Smooth muscle cell (in vitro differentiated cells): ENCODE data around the gene CASR. TPM values are rescaled to one million over a fixed set of nuclear protein-coding genes. Genes with fewer than 3 reads are reported as not detected.

Experiments used
- DNase-seq: peaks from one replicate; lab custom pipeline; 2025; ENCODE audit not compliant: unreplicated experiment; lab: John Stamatoyannopoulos, UW
- H2AFZ ChIP-seq: fragments of 200-600 bp; sonication (generic); 2 replicates; pipeline ENCODE4 v1.6.0; 2016; ENCODE audit warnings: antibody characterized with exemption, low read depth, mild to moderate bottlenecking
- H3F3A ChIP-seq: fragments of 200-600 bp; sonication (generic); 2 replicates; pipeline ENCODE4 v1.6.0; 2017; ENCODE audit warnings: antibody characterized with exemption, low read depth
- H3K27ac ChIP-seq: fragments of 200-600 bp; sonication (generic); 2 replicates; pipeline ENCODE4 v1.5.1; 2016; ENCODE audit warnings: low read depth, mild to moderate bottlenecking
- H3K27me3 ChIP-seq: fragments of 200-600 bp; sonication (generic); 2 replicates; pipeline ENCODE4 v1.6.1; 2016; ENCODE audit warnings: low read depth, mild to moderate bottlenecking
- H3K36me3 ChIP-seq: fragments of 200-600 bp; sonication (generic); 2 replicates; pipeline ENCODE4 v1.5.1; 2016; ENCODE audit warnings: low read depth
- H3K4me1 ChIP-seq: fragments of 200-600 bp; sonication (generic); 2 replicates; pipeline ENCODE4 v1.5.1; 2016; ENCODE audit warnings: low read depth
- H3K4me2 ChIP-seq: fragments of 200-600 bp; sonication (generic); 2 replicates; pipeline ENCODE4 v1.6.0; 2016; ENCODE audit warnings: mild to moderate bottlenecking
- H3K4me3 ChIP-seq: fragments of 200-600 bp; sonication (generic); 2 replicates; pipeline ENCODE4 v1.5.1; 2016; ENCODE audit warnings: mild to moderate bottlenecking
- H3K79me2 ChIP-seq: fragments of 200-600 bp; sonication (generic); 2 replicates; pipeline ENCODE4 v1.6.0; 2016; ENCODE audit warnings: low read depth, mild to moderate bottlenecking
- H3K9ac ChIP-seq: fragments of 200-600 bp; sonication (generic); 2 replicates; pipeline ENCODE4 v1.6.0; 2016; ENCODE audit warnings: low read depth
- H3K9me3 ChIP-seq: fragments of 200-600 bp; sonication (generic); replicated peaks from 2 replicates; pipeline ENCODE4 v1.5.1; 2016; ENCODE audit warnings: low read depth
- H4K20me1 ChIP-seq: fragments of 200-600 bp; sonication (generic); 2 replicates; pipeline ENCODE4 v1.6.0; 2016; ENCODE audit warnings: low read depth
- WGBS: methylation state at CpG from one replicate; pipeline ENCODE4 v1.1.7; 2016; ENCODE audit warnings: low lambda C conversion rate; 5-methylcytosine and 5-hydroxymethylcytosine counted together
- polyA plus RNA-seq: library from polyadenylated mRNA; unstranded; fragments of >200 nt; fragmentation: Nextera tagmentation; extraction: Ambion mirVana; gene quantifications from 2 replicates; pipeline ENCODE4 v1.2.1, GENCODE V29; 2016
- total RNA-seq: library from RNA; depleted of rRNA; stranded (reverse); fragments of >200 nt; gene quantifications from 2 replicates; pipeline ENCODE4 v1.2.3, GENCODE V29; 2014
- TF ChIP-seq, protein P1 (sequence below): fragments of 200-600 bp; sonication (generic); IDR thresholded peaks from 2 replicates; pipeline ENCODE4 v1.5.1; 2017; ENCODE audit warnings: borderline replicate concordance, mild to moderate bottlenecking, antibody characterized with exemption; ENCODE audit not compliant: insufficient read depth, poor library complexity, severe bottlenecking

CASR gene
- total and polyA plus RNA-seq, 2 experiments from 2014 or later: not detected

DNA sequence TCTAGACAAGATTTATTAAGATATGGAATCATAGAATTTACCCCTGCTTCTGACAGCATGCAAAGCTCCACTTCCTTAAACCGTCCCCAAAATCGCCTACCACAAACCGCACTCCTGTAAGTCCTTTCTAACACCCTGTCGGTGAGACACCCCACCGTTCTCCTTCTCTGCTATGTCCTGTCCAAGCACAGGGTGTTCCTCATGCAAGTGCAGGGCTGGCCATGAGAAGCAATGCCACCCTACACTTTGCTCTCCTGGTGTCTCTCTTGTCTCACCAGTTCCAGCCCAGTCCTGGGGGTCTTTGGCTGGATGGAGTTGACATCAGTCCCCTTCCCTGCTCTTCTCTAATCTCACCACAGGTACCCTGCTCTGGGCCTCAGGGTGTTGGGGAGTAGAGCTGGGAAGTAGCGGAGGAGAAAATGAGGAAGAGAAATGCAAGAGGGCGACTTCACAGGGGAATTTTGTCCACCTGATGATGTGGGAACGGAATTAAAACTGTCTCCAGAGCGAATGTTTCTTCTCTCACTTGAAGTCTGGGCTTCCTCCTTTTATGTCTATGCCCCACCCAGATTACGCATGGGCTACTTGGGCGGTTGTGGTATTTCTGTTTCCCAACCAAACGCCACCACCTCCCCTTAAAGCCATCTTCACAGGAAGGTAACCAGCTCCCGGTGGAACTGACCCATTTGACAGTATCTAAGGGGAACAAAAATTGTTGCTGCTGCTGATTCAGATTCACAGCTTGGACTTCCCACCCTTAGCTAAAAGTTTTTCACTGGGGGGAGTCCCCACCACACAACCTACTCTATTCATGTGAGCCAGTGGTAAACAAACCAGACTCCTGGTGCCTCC is 49.9 kb downstream of the CASR start:
- Histone ChIP-seq H3K9ac (no peak overlapping the region), H3K9me3 (no peaks in the 10 kb centered on the region), H3K79me2 (no peaks in the 10 kb centered on the region), H3K4me1 (no peaks in the 10 kb centered on the region), H3K36me3 (no peaks in the 10 kb centered on the region), H3K4me2 (no peak overlapping the region), H2AFZ (no peak overlapping the region), H3K4me3 (no peak overlapping the region), H4K20me1 (no peaks in the 10 kb centered on the region), H3K27ac (no peak overlapping the region), H3K27me3 (peaks cover 3% of the 10 kb centered on the region), H3F3A (no peaks in the 10 kb centered on the region)
- 91% methylated on average over 13 of the region's 13 CpGs for WGBS
- no peak for DNase-seq
- TF ChIP-seq, protein P1, sequence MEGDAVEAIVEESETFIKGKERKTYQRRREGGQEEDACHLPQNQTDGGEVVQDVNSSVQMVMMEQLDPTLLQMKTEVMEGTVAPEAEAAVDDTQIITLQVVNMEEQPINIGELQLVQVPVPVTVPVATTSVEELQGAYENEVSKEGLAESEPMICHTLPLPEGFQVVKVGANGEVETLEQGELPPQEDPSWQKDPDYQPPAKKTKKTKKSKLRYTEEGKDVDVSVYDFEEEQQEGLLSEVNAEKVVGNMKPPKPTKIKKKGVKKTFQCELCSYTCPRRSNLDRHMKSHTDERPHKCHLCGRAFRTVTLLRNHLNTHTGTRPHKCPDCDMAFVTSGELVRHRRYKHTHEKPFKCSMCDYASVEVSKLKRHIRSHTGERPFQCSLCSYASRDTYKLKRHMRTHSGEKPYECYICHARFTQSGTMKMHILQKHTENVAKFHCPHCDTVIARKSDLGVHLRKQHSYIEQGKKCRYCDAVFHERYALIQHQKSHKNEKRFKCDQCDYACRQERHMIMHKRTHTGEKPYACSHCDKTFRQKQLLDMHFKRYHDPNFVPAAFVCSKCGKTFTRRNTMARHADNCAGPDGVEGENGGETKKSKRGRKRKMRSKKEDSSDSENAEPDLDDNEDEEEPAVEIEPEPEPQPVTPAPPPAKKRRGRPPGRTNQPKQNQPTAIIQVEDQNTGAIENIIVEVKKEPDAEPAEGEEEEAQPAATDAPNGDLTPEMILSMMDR: no peak

GRCh38 chr3:122234117-122234516 is 50.6 kb downstream of the CASR start:
- 55% methylated on average over 1 of the region's 1 CpG for WGBS
- H3K9ac ChIP-seq: no peak overlapping the region
- TF ChIP-seq, protein P1: no peak
- no peaks in the 10 kb centered on the region for H3K9me3 ChIP-seq
- H2AFZ ChIP-seq: no peak overlapping the region
- H3F3A ChIP-seq: no peaks in the 10 kb centered on the region
- H3K4me3 ChIP-seq: no peak overlapping the region
- no peaks in the 10 kb centered on the region for H3K4me1 ChIP-seq
- H3K79me2 ChIP-seq: no peaks in the 10 kb centered on the region
- H3K27me3 ChIP-seq: peaks cover 3% of the 10 kb centered on the region
- DNase-seq: no peak
- H3K4me2 ChIP-seq: no peak overlapping the region
- no peaks in the 10 kb centered on the region for H4K20me1 ChIP-seq
- H3K36me3 ChIP-seq: no peaks in the 10 kb centered on the region
- no peak overlapping the region for H3K27ac ChIP-seq

DNA sequence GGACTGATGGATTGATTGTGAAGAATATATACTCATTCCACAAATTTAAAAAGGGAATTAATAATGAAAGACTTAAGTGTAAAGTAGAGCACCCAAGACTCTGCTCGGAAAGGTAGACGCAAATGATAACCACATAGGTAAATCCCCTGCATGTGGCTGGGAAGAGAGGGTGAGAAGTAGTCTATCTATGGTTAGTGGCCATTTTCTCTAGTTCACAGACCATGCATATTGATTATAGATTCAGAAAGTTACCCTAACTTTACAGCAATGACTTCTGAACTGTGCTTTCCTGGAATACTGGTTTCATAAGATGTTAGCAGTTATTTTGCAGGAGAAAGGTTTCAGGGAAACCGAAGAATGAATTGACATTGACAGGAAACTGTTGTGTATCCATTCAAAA is 51.7 kb downstream of the CASR start:
- Histone ChIP-seq H3K4me3 (no peak overlapping the region), H3K27me3 (peaks cover 3% of the 10 kb centered on the region), H2AFZ (no peak overlapping the region), H4K20me1 (no peaks in the 10 kb centered on the region), H3K4me1 (no peaks in the 10 kb centered on the region), H3K9ac (no peak overlapping the region), H3K9me3 (no peaks in the 10 kb centered on the region), H3K4me2 (no peak overlapping the region), H3K79me2 (no peaks in the 10 kb centered on the region), H3K36me3 (no peaks in the 10 kb centered on the region), H3F3A (no peaks in the 10 kb centered on the region), H3K27ac (no peak overlapping the region)
- WGBS: 90% methylated on average over 3 of the region's 3 CpGs
- TF ChIP-seq, protein P1: no peak
- DNase-seq: no peak

GRCh38 chr3:122239112-122239511 is 55.6 kb downstream of the CASR start:
- Histone ChIP-seq H2AFZ (no peak overlapping the region), H3K9me3 (no peaks in the 10 kb centered on the region), H3K36me3 (no peaks in the 10 kb centered on the region), H4K20me1 (no peaks in the 10 kb centered on the region), H3K27ac (no peak overlapping the region), H3K9ac (no peak overlapping the region), H3K4me2 (no peak overlapping the region), H3K27me3 (peaks cover 23% of the 10 kb centered on the region), H3K4me3 (no peak overlapping the region), H3K4me1 (no peaks in the 10 kb centered on the region), H3F3A (no peaks in the 10 kb centered on the region), H3K79me2 (no peaks in the 10 kb centered on the region)
- DNase-seq: no peak
- TF ChIP-seq, protein P1: no peak
- 82% methylated on average over 2 of the region's 2 CpGs for WGBS
